Aorta (tissue), 5 donors: ENCODE measurements around the gene UBR7. TPM values are rescaled to one million over a fixed set of nuclear protein-coding genes. Genes with fewer than 3 reads are reported as not detected.

ENCODE experiments used
- ATAC-seq: fragments of 200-7000 bp; cut with Tn5 transposase; one replicate; pipeline ENCODE4 v1.9.1; 2022; ENCODE audit warnings: moderate library complexity; ENCODE audit not compliant: low FRiP score
- DNase-seq, 2 donors: peaks; one replicate each; pipeline ENCODE4 v3.0.0-alpha.2; 2020
- H3K27ac ChIP-seq, 2 donors: one replicate each; pipeline ENCODE4 v1.5.1; 2013; ENCODE audit warnings: low read length in 2 of 2, mild to moderate bottlenecking in 2 of 2, moderate library complexity in 2 of 2, control low read depth in 1 of 2, inconsistent platforms in 1 of 2, low read depth in 1 of 2
- H3K27me3 ChIP-seq, 2 donors: one replicate each; pipeline ENCODE4 v1.6.1; 2013; ENCODE audit warnings: control low read depth in 1 of 2, low read length in 1 of 2, mild to moderate bottlenecking in 1 of 2, moderate library complexity in 1 of 2; ENCODE audit not compliant: insufficient read depth in 2 of 2, control insufficient read depth in 1 of 2
- H3K36me3 ChIP-seq, 2 donors: one replicate each; pipeline ENCODE4 v1.6.1; 2013; ENCODE audit warnings: control low read depth in 1 of 2, low read length in 1 of 2, mild to moderate bottlenecking in 1 of 2; ENCODE audit not compliant: insufficient read depth in 2 of 2, control insufficient read depth in 1 of 2
- H3K4me1 ChIP-seq, 2 donors: one replicate each; pipeline ENCODE4 v1.6.1; 2013; ENCODE audit warnings: low read length in 2 of 2, control low read depth in 1 of 2, mild to moderate bottlenecking in 1 of 2, moderate library complexity in 1 of 2; ENCODE audit not compliant: insufficient read depth in 2 of 2, control insufficient read depth in 1 of 2
- H3K4me3 ChIP-seq, 2 donors: one replicate each; pipeline ENCODE4 v1.5.1; 2013; ENCODE audit warnings: low read length in 2 of 2, control low read depth in 1 of 2, mild to moderate bottlenecking in 1 of 2
- H3K9me3 ChIP-seq: one replicate; pipeline ENCODE4 v1.6.1; 2013; ENCODE audit warnings: mild to moderate bottlenecking, low read length; ENCODE audit not compliant: control insufficient read depth
- WGBS, 2 donors: extraction: QIAGEN DNeasy Blood & Tissue Kit; methylation state at CpG; one replicate each; pipeline ENCODE4 v1.1.7; 2013; 5-methylcytosine and 5-hydroxymethylcytosine counted together
- intact Hi-C, 2 donors: fragments of 100-400 bp; cut with DNase I; formaldehyde crosslinking; loops; one replicate each; pipeline versions ENCODE4 v1.14.2 to v1.15.0; 2022
- polyA plus RNA-seq, 2 donors: library from polyadenylated mRNA; stranded (reverse); fragments of 200-250 nt; gene quantifications; one replicate each; pipeline ENCODE4 v1.2.3, GENCODE V29; 2013
- total RNA-seq, 2 donors: library from RNA; stranded (reverse); fragmentation: NEBNext Ultra II Directional; extraction: Animal tissue kit (Norgen Biotek cat#: 25700); gene quantifications; one replicate each; pipeline ENCODE4 v1.2.1, GENCODE V29; 2021
- donor health status: healthy with polysubstance abuse.
- donor health status: Bipolar disorder and iron deficiency.
- donor health status: DM: no; HTN: no; CAD: no.
- donor health status: DM: no; HTN: no; CAD: no.
- donor health status: DM: yes; HTN: yes; CAD: no.

The UBR7 gene
- total and polyA plus RNA-seq, 4 donors, result 14.7 to 18.5 (median 16.9) TPM

- Histone ChIP-seq H3K36me3 (no peaks in the 10 kb centered on the region), H3K9me3 (no peaks in the 10 kb centered on the region), H3K27ac (peak within 1 kb of the TSS; percentile 74 to 92), H3K4me1 (peaks cover 0 to 2% of the 10 kb centered on the region in 2 donors), H3K4me3 (peak within 1 kb of the TSS; percentile 47 to 80), H3K27me3 (no peaks in the 10 kb centered on the region)
- peak; percentile 96 for ATAC-seq
- 0% methylated on average over 92 to 124 of the region's 124 CpGs for WGBS, 2 donors
- intact Hi-C loops, result loop anchor here in 1 of 2 donors (2.0 kb wide), 1 partner anchor 22 kb away; the partner anchor contains the start of genes GON7 and UBR7
- DNase-seq, result peak; percentile 94 to 97
Observed at GRCh38 chr14:93184391-93185348, 22.4 kb upstream of the UBR7 start, which contains the start of the genes LYSET and MOAP1. TSS of gene LYSET (plus strand) at chr14:93185317. CDS start at chr14:93185406, 89 bp downstream. TSS of gene MOAP1 (minus strand) at chr14:93184897. CDS start at chr14:93184242, 655 bp downstream.

GRCh38 chr14:93185349-93185720, 21.7 kb upstream of the UBR7 start:
- no peak for ATAC-seq
- Histone ChIP-seq H3K27ac (peak overlapping the region; percentile 66 to 74), H3K9me3 (no peaks in the 10 kb centered on the region), H3K4me3 (peak overlapping the region; percentile 47 to 55), H3K36me3 (no peaks in the 10 kb centered on the region), H3K27me3 (no peaks in the 10 kb centered on the region), H3K4me1 (peaks cover 0 to 2% of the 10 kb centered on the region in 2 donors)
- DNase-seq, result no peak
- intact Hi-C loops, result loop anchor here in 1 of 2 donors (2.0 kb wide), 1 partner anchor 21 kb away; the partner anchor contains the start of genes GON7 and UBR7
- 0% methylated on average over 10 of the region's 10 CpGs for WGBS, 2 donors

GRCh38 chr14:93186466-93186865, 20.6 kb upstream of the UBR7 start:
- Histone ChIP-seq H3K36me3 (no peaks in the 10 kb centered on the region), H3K27me3 (no peaks in the 10 kb centered on the region), H3K4me3 (no peak overlapping the region), H3K9me3 (no peaks in the 10 kb centered on the region), H3K27ac (no peak overlapping the region), H3K4me1 (peaks cover 0 to 2% of the 10 kb centered on the region in 2 donors)
- intact Hi-C loops, result no loop called here
- no peak for DNase-seq
- 78 to 83% methylated on average over 6 of the region's 6 CpGs for WGBS, 2 donors
- no peak for ATAC-seq

GRCh38 chr14:93186956-93187355, 20.1 kb upstream of the UBR7 start:
- H3K4me1 ChIP-seq, result peaks cover 0 to 2% of the 10 kb centered on the region in 2 donors
- intact Hi-C loops, result no loop called here
- no peak overlapping the region for H3K4me3 ChIP-seq
- DNase-seq, result no peak
- WGBS, 2 donors, result 94 to 97% methylated on average over 3 of the region's 3 CpGs
- H3K9me3 ChIP-seq, result no peaks in the 10 kb centered on the region
- ATAC-seq, result no peak
- no peak overlapping the region for H3K27ac ChIP-seq
- H3K27me3 ChIP-seq, result no peaks in the 10 kb centered on the region
- H3K36me3 ChIP-seq, result peaks cover 0 to under 1% of the 10 kb centered on the region in 2 donors

- Histone ChIP-seq H3K9me3 (no peaks in the 10 kb centered on the region), H3K27me3 (no peaks in the 10 kb centered on the region), H3K27ac (no peak overlapping the region), H3K4me1 (no peaks in the 10 kb centered on the region), H3K36me3 (peaks cover 1 to 2% of the 10 kb centered on the region in 2 donors), H3K4me3 (no peak overlapping the region)
- DNase-seq (no peak), ATAC-seq (no peak)
- intact Hi-C loops, result no loop called here
- WGBS, 2 donors, result 93 to 96% methylated on average over 1 of the region's 1 CpG
Observed at GRCh38 chr14:93195316-93195999, 11.6 kb upstream of the UBR7 start.

- Histone ChIP-seq H3K4me3 (no peak overlapping the region), H3K36me3 (peaks cover 0 to 1% of the 10 kb centered on the region in 2 donors), H3K9me3 (no peaks in the 10 kb centered on the region), H3K27me3 (no peaks in the 10 kb centered on the region), H3K27ac (no peak overlapping the region), H3K4me1 (no peaks in the 10 kb centered on the region)
- ATAC-seq (no peak), DNase-seq (no peak)
- WGBS, 2 donors, result 88 to 91% methylated on average over 4 of the region's 4 CpGs
- intact Hi-C loops, result no loop called here
Observed at GRCh38 chr14:93199031-93199430, 8.0 kb upstream of the UBR7 start.

- no peaks in the 10 kb centered on the region for H3K27me3 ChIP-seq
- no peak overlapping the region for H3K4me3 ChIP-seq
- no peak overlapping the region for H3K27ac ChIP-seq
- WGBS, 2 donors, result 89 to 91% methylated on average over 5 of the region's 5 CpGs
- H3K9me3 ChIP-seq, result no peaks in the 10 kb centered on the region
- ATAC-seq, result no peak
- intact Hi-C loops, result no loop called here
- H3K4me1 ChIP-seq, result no peaks in the 10 kb centered on the region
- DNase-seq, result no peak
- peaks cover 1 to 3% of the 10 kb centered on the region in 2 donors for H3K36me3 ChIP-seq
Observed at GRCh38 chr14:93200553-93200952, 6.5 kb upstream of the UBR7 start.

GRCh38 chr14:93201155-93201704, 5.8 kb upstream of the UBR7 start:
- H3K36me3 ChIP-seq, result peaks cover 1 to 3% of the 10 kb centered on the region in 2 donors
- 48 to 68% methylated on average over 7 of the region's 7 CpGs for WGBS, 2 donors
- no peak for ATAC-seq
- DNase-seq, result no peak
- no peak overlapping the region for H3K4me3 ChIP-seq
- no peak overlapping the region for H3K27ac ChIP-seq
- no peaks in the 10 kb centered on the region for H3K4me1 ChIP-seq
- H3K9me3 ChIP-seq, result no peaks in the 10 kb centered on the region
- no peaks in the 10 kb centered on the region for H3K27me3 ChIP-seq
- intact Hi-C loops, result no loop called here
